Activated CD8-positive, alpha-beta T cell treated with anti-CD3 and anti-CD28 coated beads for 36 hours (primary cell): ENCODE results near the gene DOK5. TPM values are rescaled to one million over a fixed set of nuclear protein-coding genes. Genes with fewer than 3 reads are reported as not detected.

Experiments used
- ATAC-seq: fragments of 200-7000 bp; cut with Tn5 transposase; one replicate; pipeline ENCODE4 v1.10.0; 2021; ENCODE audit warnings: mild to moderate bottlenecking, moderate library complexity
- CTCF ChIA-PET: fragments of 350-600 bp; sonication (Branson Sonifier 250); formaldehyde crosslinking; loops from one replicate; lab custom pipeline; 2021; ENCODE audit warnings: antibody characterized with exemption; lab: Charles Lee
- POLR2A ChIA-PET: fragments of 350-600 bp; sonication (Branson Sonifier 250); formaldehyde crosslinking; loops from one replicate; lab custom pipeline; 2021; ENCODE audit warnings: antibody characterized with exemption; lab: Charles Lee
- DNase-seq: peaks from one replicate; pipeline ENCODE4 v3.0.0-alpha.2; 2020
- H3K27ac Mint-ChIP-seq: one replicate; pipeline ENCODE4 v1.8.0; 2021; ENCODE audit warnings: mild to moderate bottlenecking, mixed read lengths
- H3K27me3 Mint-ChIP-seq: one replicate; pipeline ENCODE4 v1.8.0; 2021; ENCODE audit warnings: mixed read lengths
- H3K36me3 Mint-ChIP-seq: one replicate; pipeline ENCODE4 v1.8.0; 2021; ENCODE audit warnings: low read depth, mixed read lengths
- H3K4me1 Mint-ChIP-seq: one replicate; pipeline ENCODE4 v1.8.0; 2021; ENCODE audit warnings: low read depth, mixed read lengths
- H3K4me3 Mint-ChIP-seq: one replicate; pipeline ENCODE4 v1.8.0; 2021; ENCODE audit warnings: mild to moderate bottlenecking, moderate library complexity, mixed read lengths
- H3K9me3 Mint-ChIP-seq: one replicate; pipeline ENCODE4 v1.8.0; 2021; ENCODE audit warnings: mixed read lengths
- CTCF ChIP-seq: fragments of 200-600 bp; IDR thresholded peaks from one replicate; pipeline ENCODE4 v1.8.0; 2022; ENCODE audit warnings: antibody characterized with exemption, mild to moderate bottlenecking
- intact Hi-C: fragments of 100-400 bp; cut with micrococcal nuclease; formaldehyde crosslinking; loops from one replicate; pipeline ENCODE4 v1.10.0; 2022
- total RNA-seq, 2 experiments: library from RNA; stranded (reverse); gene quantifications; one replicate each; pipeline ENCODE4 v1.2.3, GENCODE V29; 2021

DOK5 gene
- total RNA-seq, 2 experiments from 2014 or later = 1.3 to 1.4 TPM

GRCh38 chr20:54502179-54502578 lies 26.8 kb downstream of the DOK5 start:
- H3K4me1 Mint-ChIP-seq = no peaks in the 10 kb centered on the region
- no peaks in the 10 kb centered on the region for H3K36me3 Mint-ChIP-seq
- no peak for TF ChIP-seq CTCF
- ChIA-PET POLR2A (no interaction called here), CTCF (no interaction called here)
- no peak for ATAC-seq
- no peak for DNase-seq
- H3K27me3 Mint-ChIP-seq = peaks cover 2% of the 10 kb centered on the region
- intact Hi-C loops = no loop called here
- H3K9me3 Mint-ChIP-seq = no peaks in the 10 kb centered on the region
- H3K4me3 Mint-ChIP-seq = no peak overlapping the region
- no peak overlapping the region for H3K27ac Mint-ChIP-seq

DNA sequence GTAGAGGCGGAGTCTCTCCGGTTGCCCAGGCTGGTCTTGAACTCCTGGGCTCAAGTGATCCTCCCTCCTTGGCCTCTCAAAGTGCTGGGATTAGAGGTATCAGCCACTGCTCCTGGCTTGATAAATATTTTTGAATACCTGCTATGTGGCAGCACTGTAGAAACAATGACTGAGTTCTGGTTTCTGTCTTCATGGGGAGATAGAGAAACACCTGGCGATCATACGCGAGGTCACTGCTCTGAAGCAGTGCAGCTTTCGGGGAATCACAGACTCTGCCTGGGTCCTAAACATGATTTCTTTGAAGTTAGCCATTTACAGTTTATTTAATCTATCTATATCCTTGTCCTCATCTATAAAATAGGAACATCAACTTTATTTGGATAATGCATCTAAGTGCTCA lies 31.2 kb downstream of the DOK5 start:
- H3K4me1 Mint-ChIP-seq = no peaks in the 10 kb centered on the region
- TF ChIP-seq CTCF = no peak
- no peak for ATAC-seq
- H3K27me3 Mint-ChIP-seq = peaks cover 4% of the 10 kb centered on the region
- intact Hi-C loops = no loop called here
- ChIA-PET CTCF (no interaction called here), POLR2A (no interaction called here)
- H3K9me3 Mint-ChIP-seq = no peaks in the 10 kb centered on the region
- DNase-seq = no peak
- H3K27ac Mint-ChIP-seq = no peak overlapping the region
- H3K4me3 Mint-ChIP-seq = no peak overlapping the region
- H3K36me3 Mint-ChIP-seq = no peaks in the 10 kb centered on the region

DNA sequence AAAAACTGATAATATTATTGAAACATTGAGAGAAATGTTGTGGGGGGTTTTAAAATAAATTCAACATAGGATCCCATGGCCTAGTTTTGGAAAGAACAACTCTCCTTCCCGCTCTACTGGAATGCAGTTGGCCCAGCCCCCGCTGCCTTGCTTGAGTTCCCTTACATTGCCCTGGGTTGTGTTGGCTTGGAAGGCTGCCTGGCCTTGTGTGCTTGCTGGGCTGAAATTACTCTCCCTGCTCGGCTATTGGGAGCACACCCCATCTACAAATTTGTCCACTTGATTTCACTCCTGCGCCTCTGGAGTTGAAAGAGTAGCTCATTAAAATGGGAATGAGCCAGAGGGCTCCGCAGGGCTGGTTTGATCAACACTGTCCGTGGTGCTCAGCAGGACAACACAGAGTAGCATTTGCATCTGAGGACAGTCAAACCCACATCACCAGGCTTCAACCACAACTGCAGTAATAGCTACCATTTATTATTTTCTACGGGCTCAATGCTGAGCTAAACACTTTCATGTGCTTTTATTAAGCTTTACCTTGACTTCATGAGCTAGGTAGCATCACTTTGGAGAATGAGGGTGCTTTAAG lies 35.2 kb downstream of the DOK5 start:
- POLR2A ChIA-PET = no interaction called here
- Mint-ChIP-seq H3K27me3 (peaks cover 4% of the 10 kb centered on the region), H3K27ac (no peak overlapping the region), H3K4me3 (no peak overlapping the region), H3K9me3 (peaks cover 2% of the 10 kb centered on the region), H3K36me3 (no peaks in the 10 kb centered on the region), H3K4me1 (no peaks in the 10 kb centered on the region)
- CTCF ChIA-PET = no interaction called here
- TF ChIP-seq CTCF = no peak
- DNase-seq (no peak), ATAC-seq (no peak)
- intact Hi-C loops = no loop called here

- ATAC-seq = no peak
Measured at GRCh38 chr20:54512694-54513093, 37.3 kb downstream of the DOK5 start.

More at GRCh38 chr20:54512694-54513093, 37.3 kb downstream of the DOK5 start:
- ChIA-PET POLR2A (no interaction called here), CTCF (no interaction called here)
- H3K27me3 Mint-ChIP-seq = peaks cover 4% of the 10 kb centered on the region
- no peak for DNase-seq
- intact Hi-C loops = no loop called here
- no peaks in the 10 kb centered on the region for H3K36me3 Mint-ChIP-seq
- H3K9me3 Mint-ChIP-seq = peaks cover 2% of the 10 kb centered on the region
- H3K27ac Mint-ChIP-seq = no peak overlapping the region
- no peak for TF ChIP-seq CTCF
- H3K4me3 Mint-ChIP-seq = no peak overlapping the region
- H3K4me1 Mint-ChIP-seq = no peaks in the 10 kb centered on the region
